ENCODE results near the gene ZNF32. TPM values are rescaled to one million over a fixed set of nuclear protein-coding genes. Genes with fewer than 3 reads are reported as not detected.

ZNF32 gene
- total and polyA plus RNA-seq, 2 of the 4 experiments (the other 2 are of a cell fraction), result 30.1 to 31.2 TPM

- Histone ChIP-seq H3K9me1 (ENCODE audit: insufficient read depth, low read length) (no peaks in the 10 kb centered on the region), H3K4me3 (ENCODE audit: insufficient read depth, low read depth, low read length) (no peak overlapping the region), H4K20me1 (ENCODE audit: insufficient read depth, low read length) (no peaks in the 10 kb centered on the region), H2AK9ac (replicated peaks; ENCODE audit: low read depth, low read length, poor library complexity) (no peak overlapping the region), H3K23ac (ENCODE audit: low read depth, low read length) (no peak overlapping the region), H3K27ac (ENCODE audit: insufficient read depth, low read length) (no peak overlapping the region), H4K5ac (ENCODE audit: low read depth, low read length) (no peak overlapping the region), H4K8ac (ENCODE audit: low read depth in 2 of 2, low read length in 2 of 2) (no peak overlapping the region), H2BK15ac (ENCODE audit: low read depth, low read length) (no peak overlapping the region), H3K27me3 (ENCODE audit: control insufficient read depth, insufficient read depth, low read length) (no peaks in the 10 kb centered on the region), H2BK120ac (ENCODE audit: low read depth, low read length) (no peak overlapping the region), H2BK20ac (ENCODE audit: low read depth, low read length) (no peak overlapping the region), H3K18ac (ENCODE audit: low read depth, low read length) (no peak overlapping the region), H3K4me1 (ENCODE audit: control insufficient read depth, insufficient read depth, low read length) (no peaks in the 10 kb centered on the region), H3K14ac (replicated peaks; ENCODE audit: low read depth, low read length) (no peak overlapping the region), H2BK5ac (ENCODE audit: low read depth, low read length, poor library complexity, severe bottlenecking) (no peak overlapping the region), H3K9me3 (ENCODE audit: control insufficient read depth, insufficient read depth, low read length) (no peaks in the 10 kb centered on the region), H3K56ac (ENCODE audit: extremely low read depth, insufficient read depth, low read length) (no peak overlapping the region), H3K79me1 (ENCODE audit: low read depth in 1 of 2, low read length in 2 of 2) (no peaks in the 10 kb centered on the region), H2AK5ac (ENCODE audit: low read depth, low read length) (no peak overlapping the region; the same call in 1 of the 2 replicates), H3K36me3 (ENCODE audit: control insufficient read depth, insufficient read depth, low read length) (no peaks in the 10 kb centered on the region), H3K9ac (ENCODE audit: low read depth, low read length) (no peak overlapping the region), H3K4me2 (ENCODE audit: low read depth, low read length) (no peak overlapping the region), H3K4ac (ENCODE audit: low read depth, low read length) (no peak overlapping the region), H4K91ac (ENCODE audit: insufficient read depth, low read depth, low read length) (no peak overlapping the region), H2AFZ (replicated peaks; ENCODE audit: low read length, poor library complexity) (no peak overlapping the region)
- TF ChIP-seq CEBPB (IDR thresholded peaks at IDR 0.05; ENCODE audit: low read depth, low read length) (no peak), POLR2A (IDR thresholded peaks at IDR 0.05; ENCODE audit: low read depth, low read length) (no peak), BHLHE40 (IDR thresholded peaks at IDR 0.05; ENCODE audit: low read depth, low read length) (no peak), SMC3 (IDR thresholded peaks at IDR 0.05; ENCODE audit: low read depth, low read length) (no peak), RCOR1 (IDR thresholded peaks at IDR 0.05; ENCODE audit: insufficient replicate concordance, low read length) (no peak), USF2 (IDR thresholded peaks at IDR 0.05; ENCODE audit: low read depth, low read length) (no peak), MAFK (IDR thresholded peaks at IDR 0.05; ENCODE audit: low read depth, low read length) (no peak)
- no TSS peak for BruUV-seq (replicated peaks)
- in situ Hi-C loops (cut with MboI; ENCODE audit: low sequenced_read_pairs) (no loop called here), intact Hi-C loops (cut with micrococcal nuclease) (loop anchor here (10.0 kb wide), 1 partner anchor 1046 kb away; no protein-coding TSS in a partner anchor), dilution Hi-C loops (cut with HindIII; ENCODE audit: low sequenced_read_pairs, unreplicated experiment) (no loop called here)
- DNase-seq (no peak), ATAC-seq (ENCODE audit: low read depth) (no peak)
- WGBS, 2 experiments (ENCODE audit: extremely low coverage in 2 of 2, insufficient read length in 1 of 2), result 77% methylated on average over 6 of the region's 10 CpGs; no CpG with 5 or more reads in 1 of the 2 experiments
- ChIA-PET CTCF (no interaction called here), POLR2A (ENCODE audit: unreplicated experiment) (no interaction called here)
Measured at GRCh38 chr10:43678654-43679053, 30.0 kb upstream of the ZNF32 start.
